H1 (cell line): ENCODE measurements around the gene CEP290. TPM values are rescaled to one million over a fixed set of nuclear protein-coding genes. Genes with fewer than 3 reads are reported as not detected.

Experiments used
- CTCF ChIA-PET: fragments of 300-600 bp; sonication (Branson Sonifier 250); formaldehyde crosslinking; loops from one replicate; lab custom pipeline; 2021; ENCODE audit not compliant: partially characterized antibody; lab: Charles Lee
- POLR2A ChIA-PET: fragments of 300-600 bp; sonication (Branson Sonifier 250); formaldehyde crosslinking; loops from one replicate; lab custom pipeline; 2021; ENCODE audit warnings: inconsistent platforms; ENCODE audit not compliant: partially characterized antibody; lab: Charles Lee
- DNase-seq, 2 experiments: peaks; one replicate each; pipeline versions ENCODE4 v3.0.0 to v3.0.0-alpha.2; 2010 to 2022; ENCODE audit warnings: low spot score in 2 of 2, low read depth in 1 of 2, mixed read lengths in 1 of 2
- FAIRE-seq: peaks from 2 replicates; lab custom pipeline; 2011; peaks lifted over from hg19 to GRCh38; lab: Jason Lieb, UNC
- H2AFZ ChIP-seq: 2 replicates; pipeline ENCODE4 v1.8.1; 2012; ENCODE audit warnings: low read length, inconsistent platforms
- H2AK5ac ChIP-seq: 2 replicates; pipeline ENCODE4 v1.6.1; 2013; ENCODE audit warnings: low read depth, low read length
- H2BK120ac ChIP-seq: replicated peaks from 2 replicates; pipeline ENCODE3; 2013; ENCODE audit warnings: low read depth, low read length, inconsistent platforms
- H2BK12ac ChIP-seq: 2 replicates; pipeline ENCODE4 v1.6.1; 2013; ENCODE audit warnings: low read depth, low read length
- H2BK15ac ChIP-seq: 2 replicates; pipeline ENCODE4 v1.6.1; 2013; ENCODE audit warnings: low read length
- H2BK20ac ChIP-seq: 2 replicates; pipeline ENCODE4 v1.6.1; 2013; ENCODE audit warnings: low read length
- H2BK5ac ChIP-seq: 2 replicates; pipeline ENCODE4 v1.6.1; 2013; ENCODE audit warnings: low read depth, low read length
- H3K14ac ChIP-seq: 2 replicates; pipeline ENCODE4 v1.6.1; 2013; ENCODE audit warnings: inconsistent platforms; ENCODE audit not compliant: insufficient read length
- H3K18ac ChIP-seq: 2 replicates; pipeline ENCODE4 v1.6.1; 2013; ENCODE audit warnings: low read length; ENCODE audit errors: extremely low read depth
- H3K23ac ChIP-seq: 2 replicates; pipeline ENCODE4 v1.6.1; 2013; ENCODE audit warnings: inconsistent platforms; ENCODE audit not compliant: insufficient read length
- H3K23me2 ChIP-seq: 2 replicates; pipeline ENCODE4 v1.6.1; 2013; ENCODE audit warnings: low read depth, low read length
- H3K27ac ChIP-seq: 2 replicates; pipeline ENCODE4 v1.6.1; 2011; ENCODE audit warnings: low read depth, low read length, inconsistent platforms
- H3K27me3 ChIP-seq, 4 experiments: replicated peaks in 1 of 4; 1 replicate in 1 of 4; 2 replicates in 3 of 4; pipeline versions ENCODE4 v1.6.1 to v1.8.1; 2011 to 2013; ENCODE audit warnings: low read length in 3 of 4, mild to moderate bottlenecking in 3 of 4, inconsistent platforms in 2 of 4, mixed read lengths in 2 of 4, moderate library complexity in 1 of 4; ENCODE audit not compliant: control insufficient read depth in 3 of 4, insufficient read depth in 3 of 4; ENCODE audit errors: extremely low read depth in 1 of 4
- H3K36me3 ChIP-seq, 4 experiments: 2 replicates each; pipeline versions ENCODE4 v1.6.1 to v1.8.1; 2011 to 2013; ENCODE audit warnings: mild to moderate bottlenecking in 4 of 4, low read length in 3 of 4, moderate library complexity in 2 of 4, control low read depth in 1 of 4, inconsistent platforms in 1 of 4; ENCODE audit not compliant: insufficient read depth in 4 of 4, control insufficient read depth in 2 of 4
- H3K4ac ChIP-seq: replicated peaks from 2 replicates; pipeline ENCODE3; 2013; ENCODE audit warnings: low read length, low read depth, mixed read lengths, inconsistent platforms; ENCODE audit not compliant: insufficient read length
- H3K4me1 ChIP-seq, 4 experiments: replicated peaks in 1 of 4; 1 replicate in 1 of 4; 2 replicates in 3 of 4; pipeline versions ENCODE4 v1.6.1 to v1.8.1; 2011 to 2013; ENCODE audit warnings: low read length in 3 of 4, inconsistent platforms in 2 of 4, mixed read lengths in 1 of 4; ENCODE audit not compliant: insufficient read depth in 4 of 4, control insufficient read depth in 3 of 4
- H3K4me2 ChIP-seq, 2 experiments: 2 replicates each; pipeline versions ENCODE4 v1.6.1 to v1.8.1; 2011 to 2013; ENCODE audit warnings: low read depth in 2 of 2, low read length in 2 of 2, control low read depth in 1 of 2, inconsistent platforms in 1 of 2, mild to moderate bottlenecking in 1 of 2; ENCODE audit not compliant: insufficient read depth in 1 of 2
- H3K4me3 ChIP-seq, 4 experiments: fragments of 200-600, 300-600 bp in 1 of 4; sonication (generic), shearing (Covaris generic), sonication (Bioruptor Twin) in 1 of 4; 2 replicates each; pipeline versions ENCODE4 v1.5.1 to v1.8.1; 2011 to 2016; ENCODE audit warnings: low read length in 4 of 4, low read depth in 3 of 4, control low read depth in 2 of 4, inconsistent platforms in 2 of 4, mild to moderate bottlenecking in 2 of 4, mixed read lengths in 1 of 4, moderate library complexity in 1 of 4; ENCODE audit not compliant: insufficient read depth in 2 of 4; ENCODE audit errors: extremely low read depth in 1 of 4
- H3K56ac ChIP-seq: replicated peaks from 2 replicates; pipeline ENCODE3; 2013; ENCODE audit warnings: low read depth, mild to moderate bottlenecking, mixed read lengths, low read length, inconsistent platforms; ENCODE audit not compliant: insufficient read length
- H3K79me1 ChIP-seq: 2 replicates; pipeline ENCODE4 v1.6.1; 2013; ENCODE audit warnings: low read depth, low read length, control low read depth
- H3K79me2 ChIP-seq, 2 experiments: 2 replicates each; pipeline versions ENCODE4 v1.6.1 to v1.8.1; 2012 to 2013; ENCODE audit warnings: low read length in 2 of 2, mild to moderate bottlenecking in 2 of 2, inconsistent platforms in 1 of 2; ENCODE audit not compliant: insufficient read depth in 2 of 2, control insufficient read depth in 1 of 2
- H3K9ac ChIP-seq, 4 experiments: replicated peaks in 1 of 4; 1 replicate in 1 of 4; 2 replicates in 3 of 4; pipeline versions ENCODE4 v1.6.1 to v1.8.1; 2011 to 2013; ENCODE audit warnings: low read depth in 3 of 4, low read length in 3 of 4, control low read depth in 2 of 4, mild to moderate bottlenecking in 2 of 4, moderate library complexity in 2 of 4, inconsistent platforms in 1 of 4; ENCODE audit errors: extremely low read depth in 1 of 4
- H3K9me3 ChIP-seq, 2 experiments: 2 replicates each; pipeline versions ENCODE4 v1.6.1 to v1.8.1; 2012 to 2013; ENCODE audit warnings: mild to moderate bottlenecking in 2 of 2, moderate library complexity in 2 of 2, control low read depth in 1 of 2, inconsistent platforms in 1 of 2, low read depth in 1 of 2, low read length in 1 of 2, mixed read lengths in 1 of 2; ENCODE audit not compliant: insufficient read depth in 2 of 2
- H4K20me1 ChIP-seq, 2 experiments: replicated peaks in 1 of 2; 2 replicates each; pipeline versions ENCODE3 to v1.8.1; 2011 to 2013; ENCODE audit warnings: inconsistent platforms in 2 of 2, low read length in 2 of 2, mild to moderate bottlenecking in 1 of 2; ENCODE audit not compliant: insufficient read depth in 2 of 2, control insufficient read depth in 1 of 2
- H4K5ac ChIP-seq: 2 replicates; pipeline ENCODE4 v1.6.1; 2013; ENCODE audit warnings: low read length, low read depth, mixed read lengths, inconsistent platforms; ENCODE audit not compliant: insufficient read length
- H4K8ac ChIP-seq: 2 replicates; pipeline ENCODE4 v1.8.0; 2013; ENCODE audit warnings: mild to moderate bottlenecking, moderate library complexity, low read length, inconsistent platforms; ENCODE audit not compliant: insufficient read depth; ENCODE audit errors: extremely low read depth
- H4K91ac ChIP-seq: replicated peaks from 2 replicates; pipeline ENCODE3; 2013; ENCODE audit warnings: low read length, mixed read lengths, inconsistent platforms; ENCODE audit not compliant: insufficient read length
- CTBP2 ChIP-seq: IDR thresholded peaks from 2 replicates; pipeline ENCODE4 v1.7.0; 2011; ENCODE audit warnings: borderline replicate concordance, mild to moderate bottlenecking, moderate library complexity, mixed read lengths, low read length; ENCODE audit not compliant: insufficient read depth, insufficient read length
- GABPA ChIP-seq: IDR thresholded peaks from 2 replicates; pipeline ENCODE4 v1.6.1; 2011; ENCODE audit warnings: mild to moderate bottlenecking, low read length, moderate library complexity, borderline replicate concordance; ENCODE audit not compliant: insufficient read depth
- GTF2F1 ChIP-seq: IDR thresholded peaks from 2 replicates; pipeline ENCODE4 v1.6.1; 2012; ENCODE audit warnings: low read depth, low read length, improper control_type of control experiment, borderline replicate concordance
- KDM5A ChIP-seq: fragments of 200-600 bp; IDR thresholded peaks from 2 replicates; pipeline ENCODE4 v1.7.1; 2012; ENCODE audit warnings: mild to moderate bottlenecking, low read length, inconsistent platforms, mixed read lengths
- SP1 ChIP-seq: IDR thresholded peaks from 2 replicates; pipeline ENCODE4 v1.6.1; 2011; ENCODE audit warnings: low read depth, low read length
- SRF ChIP-seq: IDR thresholded peaks from 2 replicates; pipeline ENCODE4 v1.6.1; 2011; ENCODE audit warnings: mild to moderate bottlenecking, low read depth, low read length, moderate library complexity
- TBP ChIP-seq: IDR thresholded peaks from 2 replicates; pipeline ENCODE4 v1.6.1; 2011; ENCODE audit warnings: low read depth, low read length, improper control_type of control experiment
- WGBS, 2 experiments: shearing (Covaris generic) in 1 of 2; methylation state at CpG; one replicate each; pipeline versions ENCODE4 v1.1.6 to v1.1.7; 2013 to 2015; ENCODE audit warnings: low lambda C conversion rate in 2 of 2, mixed read lengths in 2 of 2, inconsistent platforms in 1 of 2, low coverage in 1 of 2, missing lambda C conversion rate in 1 of 2; ENCODE audit not compliant: insufficient replicate concordance in 2 of 2, insufficient coverage in 1 of 2, insufficient read length in 1 of 2; ENCODE audit errors: extremely low coverage in 1 of 2, missing lambda C conversion rate in 1 of 2; 5-methylcytosine and 5-hydroxymethylcytosine counted together
- polyA plus RNA-seq, 7 experiments: library from polyadenylated mRNA; depleted of rRNA in 3 of 7; stranded (reverse) in 5 of 7; unstranded in 2 of 7; fragments of >200 nt in 5 of 7; fragments of 200-250 nt in 2 of 7; gene quantifications; 1 replicate in 5 of 7; 2 replicates in 1 of 7; 4 replicates in 1 of 7; pipeline versions ENCODE4 v1.2.1 to v1.2.3, GENCODE V29; 2011 to 2013; ENCODE audit warnings: missing spikeins in 2 of 7, mixed read lengths in 2 of 7
- total RNA-seq: library from RNA; stranded (reverse); fragmentation: NEBNext Ultra II Directional; extraction: Animal tissue kit (Norgen Biotek cat#: 25700); gene quantifications from 2 replicates; pipeline ENCODE4 v1.2.1, GENCODE V29; 2021

The CEP290 gene
- total and polyA plus RNA-seq, 2 of the 8 experiments (the other 6 are each of a cell fraction or from before 2014, with no cell fraction given) = 2.1 to 5.9 TPM

- Histone ChIP-seq H2AK5ac (no peak overlapping the region), H4K20me1 (no peaks in the 10 kb centered on the region), H2BK5ac (no peak overlapping the region), H3K27ac (no peak overlapping the region), H3K79me2 (no peaks in the 10 kb centered on the region), H3K4me1 (no peaks in the 10 kb centered on the region), H3K4me2 (no peak overlapping the region), H3K79me1 (no peaks in the 10 kb centered on the region), H3K56ac (no peak overlapping the region), H3K14ac (no peak overlapping the region), H4K5ac (no peak overlapping the region), H3K18ac (no peak overlapping the region), H3K23me2 (no peaks in the 10 kb centered on the region), H2BK120ac (no peak overlapping the region), H3K9ac (no peak overlapping the region), H2AFZ (no peak overlapping the region), H2BK20ac (no peak overlapping the region), H3K36me3 (peaks cover 0 to 5% (median 3%) of the 10 kb centered on the region in 4 experiments; a peak in 3 of 8 replicates), H4K91ac (no peak overlapping the region), H3K4ac (no peak overlapping the region), H3K9me3 (no peaks in the 10 kb centered on the region), H2BK15ac (no peak overlapping the region), H3K27me3 (no peaks in the 10 kb centered on the region), H3K23ac (no peak overlapping the region), H2BK12ac (no peak overlapping the region), H3K4me3 (no peak overlapping the region), H4K8ac (no peak overlapping the region)
- DNase-seq = no peak
- FAIRE-seq = no peak
- 96% methylated on average over 4 of the region's 4 CpGs; no CpG with 5 or more reads in 1 of the 2 experiments for WGBS, 2 experiments
- POLR2A ChIA-PET = no interaction called here
- TF ChIP-seq SP1 (no peak), GABPA (no peak), GTF2F1 (no peak), KDM5A (no peak), SRF (no peak), CTBP2 (no peak), TBP (no peak)
- CTCF ChIA-PET = interaction anchor here (0.6 kb wide), 1 partner anchor 82 kb away, joined by 3 read pairs; no protein-coding TSS in a partner anchor
Measured at GRCh38 chr12:88093573-88093972, 48.3 kb downstream of the CEP290 start.
